Loucy (cell line): Measurements from ENCODE around the gene DISC1.
"Not testable (repeated sequence)": the region's sequence is repeated elsewhere in the genome, so short reads cannot be mapped to it uniquely, and the experiment has no call there.

Experiments used
- EZH2phosphoT487 ChIP-seq: fragments of 200-600 bp; IDR thresholded peaks from 2 replicates; pipeline ENCODE4 v1.6.1; 2018; ENCODE audit warnings: antibody characterized with exemption, mild to moderate bottlenecking, moderate library complexity, borderline replicate concordance
- TF ChIP-seq, protein P1 (sequence below): fragments of 200-600 bp; sonication (generic); conservative IDR thresholded peaks from 2 replicates; pipeline ENCODE4 v1.5.1; 2014; ENCODE audit warnings: mild to moderate bottlenecking, antibody characterized with exemption, low read length

DNA sequence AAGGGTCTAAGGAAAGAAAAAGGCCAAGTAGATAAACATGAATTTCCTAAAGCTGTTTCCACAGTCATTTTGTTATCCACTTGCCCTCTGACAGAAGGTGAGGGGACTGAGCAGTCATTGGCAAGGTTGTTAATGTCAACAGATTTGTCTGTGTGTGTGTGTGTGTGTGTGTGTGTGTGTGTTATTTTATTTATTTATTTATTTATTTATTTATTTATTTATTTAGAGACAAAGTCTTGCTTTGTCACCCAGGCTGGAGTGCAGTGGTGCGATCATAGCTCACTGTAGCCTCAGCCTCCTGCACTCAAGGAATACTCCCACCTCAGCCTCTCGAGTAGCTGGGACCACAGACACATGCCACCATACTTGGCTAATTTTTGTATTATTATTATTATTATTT, 158.5 kb downstream of the DISC1 start:
- TF ChIP-seq, protein P1, sequence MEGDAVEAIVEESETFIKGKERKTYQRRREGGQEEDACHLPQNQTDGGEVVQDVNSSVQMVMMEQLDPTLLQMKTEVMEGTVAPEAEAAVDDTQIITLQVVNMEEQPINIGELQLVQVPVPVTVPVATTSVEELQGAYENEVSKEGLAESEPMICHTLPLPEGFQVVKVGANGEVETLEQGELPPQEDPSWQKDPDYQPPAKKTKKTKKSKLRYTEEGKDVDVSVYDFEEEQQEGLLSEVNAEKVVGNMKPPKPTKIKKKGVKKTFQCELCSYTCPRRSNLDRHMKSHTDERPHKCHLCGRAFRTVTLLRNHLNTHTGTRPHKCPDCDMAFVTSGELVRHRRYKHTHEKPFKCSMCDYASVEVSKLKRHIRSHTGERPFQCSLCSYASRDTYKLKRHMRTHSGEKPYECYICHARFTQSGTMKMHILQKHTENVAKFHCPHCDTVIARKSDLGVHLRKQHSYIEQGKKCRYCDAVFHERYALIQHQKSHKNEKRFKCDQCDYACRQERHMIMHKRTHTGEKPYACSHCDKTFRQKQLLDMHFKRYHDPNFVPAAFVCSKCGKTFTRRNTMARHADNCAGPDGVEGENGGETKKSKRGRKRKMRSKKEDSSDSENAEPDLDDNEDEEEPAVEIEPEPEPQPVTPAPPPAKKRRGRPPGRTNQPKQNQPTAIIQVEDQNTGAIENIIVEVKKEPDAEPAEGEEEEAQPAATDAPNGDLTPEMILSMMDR, result not testable (repeated sequence)
- not testable (repeated sequence) for TF ChIP-seq EZH2phosphoT487
